ENCODE data around the gene ADRA1B. TPM values are rescaled to one million over a fixed set of nuclear protein-coding genes. Genes with fewer than 3 reads are reported as not detected.

Gene ADRA1B
- total RNA-seq, 1 donor from 2014 or later = 7.1 TPM

DNA sequence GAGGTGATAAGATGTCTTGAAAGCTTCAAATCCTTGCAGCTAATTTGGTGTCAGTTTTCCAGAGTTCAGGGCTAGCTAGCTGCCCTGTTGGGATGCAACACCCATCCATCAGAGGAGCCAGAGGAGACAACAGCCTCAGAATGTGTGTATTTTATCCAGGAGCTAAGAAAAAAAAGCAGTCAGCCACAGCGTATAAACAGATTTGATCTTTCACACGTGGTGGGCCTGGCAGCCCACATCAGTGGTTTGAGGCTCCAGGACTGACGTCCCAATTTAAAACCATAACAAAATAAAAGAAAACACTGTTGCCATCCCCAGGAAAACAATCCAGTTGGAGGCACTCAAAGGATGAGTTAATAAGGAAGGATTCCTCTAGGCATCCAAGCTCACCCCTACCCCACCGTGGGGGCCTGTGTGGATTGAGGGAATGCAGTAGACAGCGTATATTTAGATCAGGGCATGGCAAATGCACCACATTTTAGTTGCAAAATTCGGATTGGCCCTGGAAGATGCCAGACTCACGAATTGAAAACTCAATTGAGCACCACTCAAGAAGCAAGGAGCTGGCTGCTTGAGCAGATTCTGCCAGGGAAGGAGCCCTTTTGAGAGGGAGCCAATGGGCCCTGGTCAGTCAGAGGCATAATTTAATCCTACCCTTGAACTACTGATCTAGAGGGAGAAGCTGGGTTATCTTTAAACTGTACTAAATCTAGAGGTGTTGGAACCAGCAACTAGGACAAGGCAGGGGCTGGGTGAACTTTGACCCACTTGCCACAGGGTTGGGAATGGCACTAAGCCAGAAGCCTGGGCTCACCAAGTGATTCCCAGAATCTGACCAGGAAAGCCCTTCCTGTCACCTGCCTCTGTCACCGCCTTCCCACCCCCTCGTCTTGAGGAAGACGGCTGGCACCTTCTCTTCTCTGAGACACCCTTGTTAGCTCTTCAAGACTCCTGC, 17.5 kb downstream of the ADRA1B start:
- ATAC-seq (no peak), DNase-seq (no peak)
- H3K9me3 ChIP-seq = no peaks in the 10 kb centered on the region
- H3K36me3 ChIP-seq = no peaks in the 10 kb centered on the region
- TF ChIP-seq, protein P1, sequence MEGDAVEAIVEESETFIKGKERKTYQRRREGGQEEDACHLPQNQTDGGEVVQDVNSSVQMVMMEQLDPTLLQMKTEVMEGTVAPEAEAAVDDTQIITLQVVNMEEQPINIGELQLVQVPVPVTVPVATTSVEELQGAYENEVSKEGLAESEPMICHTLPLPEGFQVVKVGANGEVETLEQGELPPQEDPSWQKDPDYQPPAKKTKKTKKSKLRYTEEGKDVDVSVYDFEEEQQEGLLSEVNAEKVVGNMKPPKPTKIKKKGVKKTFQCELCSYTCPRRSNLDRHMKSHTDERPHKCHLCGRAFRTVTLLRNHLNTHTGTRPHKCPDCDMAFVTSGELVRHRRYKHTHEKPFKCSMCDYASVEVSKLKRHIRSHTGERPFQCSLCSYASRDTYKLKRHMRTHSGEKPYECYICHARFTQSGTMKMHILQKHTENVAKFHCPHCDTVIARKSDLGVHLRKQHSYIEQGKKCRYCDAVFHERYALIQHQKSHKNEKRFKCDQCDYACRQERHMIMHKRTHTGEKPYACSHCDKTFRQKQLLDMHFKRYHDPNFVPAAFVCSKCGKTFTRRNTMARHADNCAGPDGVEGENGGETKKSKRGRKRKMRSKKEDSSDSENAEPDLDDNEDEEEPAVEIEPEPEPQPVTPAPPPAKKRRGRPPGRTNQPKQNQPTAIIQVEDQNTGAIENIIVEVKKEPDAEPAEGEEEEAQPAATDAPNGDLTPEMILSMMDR (IDR thresholded peaks at IDR 0.05) = no peak
- H3K27me3 ChIP-seq = no peaks in the 10 kb centered on the region
- H3K4me1 ChIP-seq = no peaks in the 10 kb centered on the region
- no peak overlapping the region for H3K4me3 ChIP-seq
- intact Hi-C loops (cut with DNase I) = no loop called here
- no peak overlapping the region for H3K27ac ChIP-seq

DNA sequence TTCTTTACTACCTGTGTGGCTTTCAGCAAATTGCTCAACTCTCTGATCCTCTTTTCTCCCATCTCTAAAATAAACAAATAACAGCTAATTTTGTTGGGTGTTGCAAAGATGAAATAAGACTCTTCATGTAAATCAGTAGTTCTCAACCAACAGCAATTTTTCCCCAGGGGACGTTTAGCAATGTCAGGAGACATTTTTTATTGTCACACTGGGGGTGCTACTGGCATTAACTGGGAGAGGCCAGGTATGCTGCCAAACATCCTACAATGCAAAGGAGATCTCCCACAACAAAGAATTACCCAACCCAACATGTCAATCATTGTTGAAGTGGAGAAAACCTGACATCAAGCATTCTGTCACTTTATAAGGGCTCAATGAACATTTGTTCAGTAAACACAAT, 19.7 kb downstream of the ADRA1B start:
- H3K4me3 ChIP-seq = no peak overlapping the region
- intact Hi-C loops (cut with DNase I) = no loop called here
- H3K27me3 ChIP-seq = no peaks in the 10 kb centered on the region
- no peaks in the 10 kb centered on the region for H3K4me1 ChIP-seq
- DNase-seq (no peak), ATAC-seq (no peak)
- no peaks in the 10 kb centered on the region for H3K9me3 ChIP-seq
- no peaks in the 10 kb centered on the region for H3K36me3 ChIP-seq
- H3K27ac ChIP-seq = no peak overlapping the region
- TF ChIP-seq, protein P1 (IDR thresholded peaks at IDR 0.05) = no peak

DNA sequence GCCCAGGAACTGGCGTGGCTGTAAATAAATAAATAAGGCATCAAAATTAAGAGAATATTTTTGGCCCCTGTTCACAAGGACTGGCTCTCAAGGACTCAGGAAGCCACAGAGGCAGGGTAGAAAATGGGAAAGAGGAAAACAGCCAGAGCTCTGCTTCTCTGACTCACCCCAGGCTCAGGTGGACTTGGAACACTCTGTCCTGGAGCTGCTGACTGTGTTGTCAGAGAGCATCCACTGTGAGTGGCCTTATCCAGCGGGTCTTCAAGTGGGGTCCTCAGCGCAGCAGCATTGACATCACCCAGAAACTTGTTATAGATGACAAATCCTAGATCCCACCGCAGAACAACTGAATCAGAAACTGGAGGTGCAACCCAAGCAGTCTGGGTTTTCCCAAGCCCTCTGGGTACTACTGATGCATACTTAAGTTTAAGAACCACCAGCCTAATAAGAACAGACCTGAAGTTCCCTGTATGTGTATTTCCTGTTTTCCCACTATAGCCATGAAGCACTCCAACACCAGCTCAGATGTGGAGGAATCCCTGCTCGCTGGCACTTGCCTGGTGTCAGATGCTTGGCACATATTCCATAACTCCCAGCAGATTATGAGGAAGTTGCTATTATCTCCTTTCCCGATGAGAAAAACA, 20.5 kb downstream of the ADRA1B start:
- H3K36me3 ChIP-seq = no peaks in the 10 kb centered on the region
- DNase-seq = no peak
- ATAC-seq = no peak
- no peaks in the 10 kb centered on the region for H3K4me1 ChIP-seq
- H3K9me3 ChIP-seq = no peaks in the 10 kb centered on the region
- H3K27ac ChIP-seq = no peak overlapping the region
- no peaks in the 10 kb centered on the region for H3K27me3 ChIP-seq
- intact Hi-C loops (cut with DNase I) = no loop called here
- TF ChIP-seq, protein P1 (IDR thresholded peaks at IDR 0.05) = no peak
- H3K4me3 ChIP-seq = no peak overlapping the region

DNA sequence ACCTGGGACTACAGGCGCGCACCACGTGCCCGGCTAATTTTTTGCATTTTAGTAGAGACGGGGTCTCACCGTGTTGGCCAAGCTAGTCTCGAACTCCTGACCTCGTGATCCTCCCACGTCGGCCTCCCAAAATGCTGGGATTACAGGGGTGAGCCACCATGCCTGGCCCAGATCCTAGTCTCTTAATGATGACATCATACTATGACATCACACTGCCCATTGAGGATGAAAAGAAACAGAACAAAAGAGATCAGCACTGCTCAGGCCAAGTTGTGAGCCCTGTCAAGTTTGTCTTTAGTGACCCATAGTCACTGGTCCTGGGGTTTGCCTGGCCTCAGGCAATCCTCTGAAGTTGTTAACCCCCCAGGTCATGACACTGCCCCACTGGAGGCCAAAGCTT, 21.3 kb downstream of the ADRA1B start:
- H3K4me1 ChIP-seq = no peaks in the 10 kb centered on the region
- intact Hi-C loops (cut with DNase I) = no loop called here
- H3K27ac ChIP-seq = no peak overlapping the region
- H3K27me3 ChIP-seq = no peaks in the 10 kb centered on the region
- no peaks in the 10 kb centered on the region for H3K9me3 ChIP-seq
- H3K36me3 ChIP-seq = no peaks in the 10 kb centered on the region
- no peak overlapping the region for H3K4me3 ChIP-seq
- DNase-seq (no peak), ATAC-seq (no peak)
- TF ChIP-seq, protein P1 (IDR thresholded peaks at IDR 0.05) = no peak

DNA sequence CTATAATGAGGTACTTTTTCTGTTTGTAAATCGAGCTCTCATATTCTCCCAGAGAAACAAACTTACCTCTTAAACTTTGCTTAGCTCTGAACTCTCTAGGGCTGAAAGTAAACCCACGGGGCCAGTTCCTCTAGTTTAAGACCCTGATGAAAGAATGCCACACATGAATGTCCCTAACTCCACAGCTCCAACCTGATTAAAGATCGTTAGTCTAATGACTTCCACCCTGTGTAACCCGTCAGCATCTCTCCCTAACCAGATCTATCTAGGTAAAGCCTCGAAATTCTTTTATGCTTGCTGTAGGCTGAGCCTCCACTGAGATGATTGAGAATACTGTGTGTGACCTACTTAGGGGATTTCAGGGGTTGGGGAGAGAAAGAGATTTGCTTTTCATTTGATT, 27.0 kb downstream of the ADRA1B start:
- no peaks in the 10 kb centered on the region for H3K36me3 ChIP-seq
- H3K4me3 ChIP-seq = no peak overlapping the region
- DNase-seq = no peak
- no peak overlapping the region for H3K27ac ChIP-seq
- ATAC-seq = no peak
- H3K4me1 ChIP-seq = no peaks in the 10 kb centered on the region
- TF ChIP-seq, protein P1 (IDR thresholded peaks at IDR 0.05) = no peak
- H3K27me3 ChIP-seq = no peaks in the 10 kb centered on the region
- no peaks in the 10 kb centered on the region for H3K9me3 ChIP-seq
- intact Hi-C loops (cut with DNase I) = no loop called here

Data from upper lobe of right lung (tissue), 1 donor.